Thyroid gland (tissue), 4 donors: Measurements from ENCODE around the gene SCN2B.

Source experiments
- POLR2A ChIP-seq, 2 donors: fragments of 450-650 bp; IDR thresholded peaks; one replicate each; pipeline ENCODE4 v1.6.1; 2017; ENCODE audit warnings: antibody characterized with exemption in 2 of 2, mild to moderate bottlenecking in 2 of 2, moderate library complexity in 1 of 2
- TF ChIP-seq, protein P1 (sequence below), 6 experiments: fragments of 200-600 bp in 3 of 6; fragments of 450-650 bp in 3 of 6; sonication (generic) in 3 of 6; IDR thresholded peaks; one replicate each; pipeline ENCODE4 v1.5.1; 2016 to 2019; ENCODE audit warnings: antibody characterized with exemption in 6 of 6, mild to moderate bottlenecking in 2 of 6, inconsistent platforms in 1 of 6, moderate library complexity in 1 of 6

DNA sequence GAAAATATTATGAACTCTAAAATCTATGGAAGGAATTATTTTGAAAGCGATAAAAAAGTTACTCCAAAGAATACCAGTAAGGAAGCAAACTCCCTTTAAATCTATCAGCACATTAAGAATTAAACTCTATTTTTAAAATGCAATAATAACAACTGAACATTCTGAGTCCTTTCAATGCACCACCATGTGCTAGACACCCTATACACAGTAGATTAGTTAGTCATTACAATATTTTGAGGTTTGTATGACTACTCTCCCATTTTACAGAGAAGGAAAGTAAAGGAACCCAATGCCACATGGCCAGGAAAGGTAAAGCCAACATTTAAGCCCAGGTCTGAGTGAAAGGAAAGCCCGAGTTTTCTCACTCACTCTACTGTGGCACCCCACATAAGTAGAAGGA, 30.6 kb upstream of the SCN2B start:
- TF ChIP-seq, protein P1, sequence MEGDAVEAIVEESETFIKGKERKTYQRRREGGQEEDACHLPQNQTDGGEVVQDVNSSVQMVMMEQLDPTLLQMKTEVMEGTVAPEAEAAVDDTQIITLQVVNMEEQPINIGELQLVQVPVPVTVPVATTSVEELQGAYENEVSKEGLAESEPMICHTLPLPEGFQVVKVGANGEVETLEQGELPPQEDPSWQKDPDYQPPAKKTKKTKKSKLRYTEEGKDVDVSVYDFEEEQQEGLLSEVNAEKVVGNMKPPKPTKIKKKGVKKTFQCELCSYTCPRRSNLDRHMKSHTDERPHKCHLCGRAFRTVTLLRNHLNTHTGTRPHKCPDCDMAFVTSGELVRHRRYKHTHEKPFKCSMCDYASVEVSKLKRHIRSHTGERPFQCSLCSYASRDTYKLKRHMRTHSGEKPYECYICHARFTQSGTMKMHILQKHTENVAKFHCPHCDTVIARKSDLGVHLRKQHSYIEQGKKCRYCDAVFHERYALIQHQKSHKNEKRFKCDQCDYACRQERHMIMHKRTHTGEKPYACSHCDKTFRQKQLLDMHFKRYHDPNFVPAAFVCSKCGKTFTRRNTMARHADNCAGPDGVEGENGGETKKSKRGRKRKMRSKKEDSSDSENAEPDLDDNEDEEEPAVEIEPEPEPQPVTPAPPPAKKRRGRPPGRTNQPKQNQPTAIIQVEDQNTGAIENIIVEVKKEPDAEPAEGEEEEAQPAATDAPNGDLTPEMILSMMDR (IDR thresholded peaks at IDR 0.05), result no peak
- no peak for TF ChIP-seq POLR2A (IDR thresholded peaks at IDR 0.05)
